ENCODE measurements around the gene SQOR. TPM values are rescaled to one million over a fixed set of nuclear protein-coding genes. Genes with fewer than 3 reads are reported as not detected.

SQOR gene
- total and polyA plus RNA-seq, 8 donors: 13.8 to 28.6 (median 24.2) TPM

GRCh38 chr15:45641999-45642932 is 7.4 kb downstream of the SQOR start:
- peak overlapping the region; percentile 14 to 86 (median 56) for H3K27ac ChIP-seq
- intact Hi-C loops (cut with DNase I): no loop called here
- no peak for TF ChIP-seq CTCF (IDR thresholded peaks at IDR 0.05)
- H3K4me1 ChIP-seq: peaks cover 30 to 67% (median 32%) of the 10 kb centered on the region in 3 donors
- H3K4me3 ChIP-seq: no peak overlapping the region
- no peaks in the 10 kb centered on the region for H3K27me3 ChIP-seq
- DNase-seq (no peak), ATAC-seq (peak in 3 of 4 donors; percentile 4 to 16 (median 9)), FAIRE-seq (no peak)
- WGBS, 2 donors: 47 to 49% methylated on average over 7 of the region's 7 CpGs
- H3K9me3 ChIP-seq: no peaks in the 10 kb centered on the region
- H3K36me3 ChIP-seq: no peaks in the 10 kb centered on the region

GRCh38 chr15:45644437-45644836 is 9.6 kb downstream of the SQOR start:
- WGBS, 2 donors: 63 to 82% methylated on average over 2 of the region's 2 CpGs
- no peaks in the 10 kb centered on the region for H3K27me3 ChIP-seq
- no peaks in the 10 kb centered on the region for H3K9me3 ChIP-seq
- peaks cover 44 to 67% (median 46%) of the 10 kb centered on the region in 3 donors for H3K4me1 ChIP-seq
- intact Hi-C loops (cut with DNase I): no loop called here
- H3K36me3 ChIP-seq: no peaks in the 10 kb centered on the region
- no peak for DNase-seq
- TF ChIP-seq CTCF (IDR thresholded peaks at IDR 0.05): no peak
- H3K4me3 ChIP-seq: no peak overlapping the region
- no peak overlapping the region for H3K27ac ChIP-seq
- ATAC-seq: no peak
- no peak for FAIRE-seq

GRCh38 chr15:45645026-45645980 is 10.5 kb downstream of the SQOR start:
- intact Hi-C loops (cut with DNase I): no loop called here
- FAIRE-seq (peak; percentile 60), DNase-seq (no peak), ATAC-seq (no peak)
- no peak overlapping the region for H3K4me3 ChIP-seq
- no peaks in the 10 kb centered on the region for H3K36me3 ChIP-seq
- WGBS, 2 donors: 76 to 87% methylated on average over 9 of the region's 9 CpGs
- H3K27ac ChIP-seq: peak overlapping the region in 1 of 4 donors; percentile 24
- no peak for TF ChIP-seq CTCF (IDR thresholded peaks at IDR 0.05)
- no peaks in the 10 kb centered on the region for H3K27me3 ChIP-seq
- no peaks in the 10 kb centered on the region for H3K9me3 ChIP-seq
- H3K4me1 ChIP-seq: peaks cover 45 to 63% (median 49%) of the 10 kb centered on the region in 3 donors

- H3K4me3 ChIP-seq: no peak overlapping the region
- H3K4me1 ChIP-seq: peaks cover 36 to 53% (median 41%) of the 10 kb centered on the region in 3 donors
- H3K27ac ChIP-seq: no peak overlapping the region
- 80 to 81% methylated on average over 3 of the region's 3 CpGs for WGBS, 2 donors
- no peaks in the 10 kb centered on the region for H3K9me3 ChIP-seq
- FAIRE-seq: no peak
- no peaks in the 10 kb centered on the region for H3K36me3 ChIP-seq
- TF ChIP-seq CTCF (IDR thresholded peaks at IDR 0.05): no peak
- no peak for DNase-seq
- intact Hi-C loops (cut with DNase I): no loop called here
- ATAC-seq: no peak
- no peaks in the 10 kb centered on the region for H3K27me3 ChIP-seq
These were observed 11.4 kb downstream of the SQOR start for GRCh38 chr15:45646220-45646619.

All from pancreas (tissue), 10 donors.